ENCODE measurements around the gene SEC14L3. TPM values are rescaled to one million over a fixed set of nuclear protein-coding genes. Genes with fewer than 3 reads are reported as not detected.
A peak's percentile ranks its signal among the peaks of the same experiment; 100 is the strongest.

Gene SEC14L3
- total RNA-seq, 1 donor from 2014 or later, result 1.8 TPM

DNA sequence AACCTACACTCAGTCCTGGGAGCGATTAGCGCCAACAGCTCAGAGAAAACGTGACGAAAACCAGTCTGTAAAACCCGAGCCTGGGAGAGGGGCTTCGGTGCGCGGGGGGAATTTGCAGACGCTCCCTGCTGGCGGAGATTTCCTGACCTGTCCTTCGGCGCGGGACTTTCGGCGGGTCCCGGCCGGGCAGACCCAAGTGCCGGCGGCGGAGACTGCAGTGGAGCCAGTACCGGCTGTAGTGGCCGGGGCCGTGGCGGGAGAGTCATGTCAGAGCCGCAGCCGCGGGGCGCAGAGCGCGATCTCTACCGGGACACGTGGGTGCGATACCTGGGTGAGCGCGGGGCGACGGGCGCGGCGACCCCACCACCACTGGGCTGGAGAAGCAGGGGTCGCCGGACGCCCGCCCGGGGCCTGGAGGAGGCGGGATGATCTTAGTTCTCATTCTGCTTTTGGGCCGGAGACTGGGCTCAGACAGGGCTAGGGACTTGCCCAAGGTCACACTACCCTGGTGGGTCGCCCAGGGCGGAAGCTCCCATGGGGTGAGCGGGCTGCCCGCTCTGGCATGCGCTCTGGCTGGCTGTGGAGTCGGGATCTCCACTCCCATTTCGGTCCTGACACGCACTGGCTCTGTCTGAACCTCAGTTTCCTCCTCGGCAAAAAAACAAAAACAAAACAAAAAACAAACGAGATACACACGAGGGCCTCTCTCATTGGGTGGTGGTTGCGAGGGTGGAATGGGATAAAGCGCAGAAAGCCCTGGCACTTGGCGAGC lies 46.0 kb downstream of the SEC14L3 start, which contains the start of gene MTFP1:
Gene MTFP1, plus strand, starts transcription at position 153 of the 772 bp plus-strand sequence. Its CDS starts 112 bp downstream, at position 265.
- peaks cover 47% of the 10 kb centered on the region for H3K4me1 ChIP-seq
- DNase-seq, result peak; percentile 66
- TF ChIP-seq CTCF (IDR thresholded peaks at IDR 0.05), result no peak
- no peaks in the 10 kb centered on the region for H3K27me3 ChIP-seq (ENCODE audit: low read depth)
- H3K27ac ChIP-seq, result peak within 1 kb of the TSS; percentile 98
- H3K36me3 ChIP-seq, result no peaks in the 10 kb centered on the region
- peak in 1 of 2 donors; percentile 31 for ATAC-seq
- peak within 1 kb of the TSS; percentile 84 for H3K4me3 ChIP-seq
- intact Hi-C loops (cut with DNase I), result no loop called here
- no peaks in the 10 kb centered on the region for H3K9me3 ChIP-seq

GRCh38 chr22:30425327-30425615 lies 46.5 kb downstream of the SEC14L3 start:
- H3K9me3 ChIP-seq, result no peaks in the 10 kb centered on the region

GRCh38 chr22:30424534-30425326 lies 47.1 kb downstream of the SEC14L3 start:
- intact Hi-C loops (cut with DNase I), result no loop called here
- Histone ChIP-seq H3K4me1 (peaks cover 55% of the 10 kb centered on the region), H3K27me3 (ENCODE audit: low read depth) (no peaks in the 10 kb centered on the region), H3K36me3 (no peaks in the 10 kb centered on the region), H3K27ac (peak overlapping the region; percentile 98), H3K9me3 (no peaks in the 10 kb centered on the region), H3K4me3 (peak overlapping the region; percentile 84)
- ATAC-seq (no peak), DNase-seq (no peak)
- no peak for TF ChIP-seq CTCF (IDR thresholded peaks at IDR 0.05)

More at GRCh38 chr22:30425327-30425615, 46.5 kb downstream of the SEC14L3 start:
- ATAC-seq (no peak), DNase-seq (no peak)
- intact Hi-C loops (cut with DNase I), result no loop called here
- Histone ChIP-seq H3K4me1 (peaks cover 53% of the 10 kb centered on the region), H3K27me3 (ENCODE audit: low read depth) (no peaks in the 10 kb centered on the region), H3K4me3 (peak overlapping the region; percentile 84), H3K36me3 (no peaks in the 10 kb centered on the region), H3K27ac (peak overlapping the region; percentile 79)
- no peak for TF ChIP-seq CTCF (IDR thresholded peaks at IDR 0.05)

- Histone ChIP-seq H3K36me3 (peaks cover 5% of the 10 kb centered on the region), H3K9me3 (no peaks in the 10 kb centered on the region), H3K27me3 (ENCODE audit: low read depth) (no peaks in the 10 kb centered on the region), H3K4me1 (peaks cover 55% of the 10 kb centered on the region), H3K27ac (peak overlapping the region; percentile 98), H3K4me3 (peak overlapping the region; percentile 76)
- intact Hi-C loops (cut with DNase I), result no loop called here
- ATAC-seq (peak; percentile 90 to 95), DNase-seq (peak; percentile 99)
- no peak for TF ChIP-seq CTCF (IDR thresholded peaks at IDR 0.05)
Measured at GRCh38 chr22:30423959-30424533, 47.8 kb downstream of the SEC14L3 start.

GRCh38 chr22:30423301-30423958 lies 48.4 kb downstream of the SEC14L3 start:
- Histone ChIP-seq H3K27ac (peak overlapping the region; percentile 98), H3K27me3 (ENCODE audit: low read depth) (no peaks in the 10 kb centered on the region), H3K4me1 (peaks cover 55% of the 10 kb centered on the region), H3K9me3 (no peaks in the 10 kb centered on the region), H3K4me3 (peak overlapping the region; percentile 76), H3K36me3 (peaks cover 11% of the 10 kb centered on the region)
- ATAC-seq, result peak; percentile 65 to 67
- intact Hi-C loops (cut with DNase I), result no loop called here
- DNase-seq, result peak; percentile 78
- no peak for TF ChIP-seq CTCF (IDR thresholded peaks at IDR 0.05)
